Suprapubic skin (tissue), 4 donors: Measurements from ENCODE around the gene TIMM44. TPM values are rescaled to one million over a fixed set of nuclear protein-coding genes. Genes with fewer than 3 reads are reported as not detected.

Source experiments
- DNase-seq, 2 donors: peaks; one replicate each; pipeline ENCODE4 v3.0.0-alpha.2; 2019; ENCODE audit warnings: low spot score in 2 of 2
- H3K27ac ChIP-seq: fragments of 200-600 bp; sonication (generic); one replicate; pipeline ENCODE4 v1.5.1; 2019
- H3K27me3 ChIP-seq: fragments of 200-600 bp; sonication (generic); one replicate; pipeline ENCODE4 v1.5.1; 2019
- H3K36me3 ChIP-seq: fragments of 200-600 bp; sonication (generic); one replicate; pipeline ENCODE4 v1.5.1; 2019
- H3K4me1 ChIP-seq: fragments of 200-600 bp; sonication (generic); one replicate; pipeline ENCODE4 v1.5.1; 2019
- H3K4me3 ChIP-seq: fragments of 200-600 bp; sonication (generic); one replicate; pipeline ENCODE4 v1.5.1; 2019; ENCODE audit warnings: mild to moderate bottlenecking
- H3K9me3 ChIP-seq: fragments of 200-600 bp; sonication (generic); one replicate; pipeline ENCODE4 v1.5.1; 2019
- EP300 ChIP-seq: sonication (generic); formaldehyde crosslinking; IDR thresholded peaks from one replicate; pipeline ENCODE4 v1.6.1; 2017; ENCODE audit warnings: antibody characterized with exemption
- POLR2A ChIP-seq, 2 donors: fragments of 450-650 bp; IDR thresholded peaks; one replicate each; pipeline ENCODE4 v1.6.1; 2017; ENCODE audit warnings: antibody characterized with exemption in 2 of 2, mild to moderate bottlenecking in 2 of 2, moderate library complexity in 2 of 2
- POLR2AphosphoS5 ChIP-seq, 3 donors: sonication (generic); formaldehyde crosslinking; IDR thresholded peaks; one replicate each; pipeline ENCODE4 v1.6.1; 2017; ENCODE audit warnings: antibody characterized with exemption in 3 of 3
- WGBS: methylation state at CpG from one replicate; pipeline ENCODE4 v1.1.5; 2018; 5-methylcytosine and 5-hydroxymethylcytosine counted together
- total RNA-seq, 4 donors: library from RNA; depleted of rRNA; stranded (reverse); fragments of >200 nt; gene quantifications; one replicate each; pipeline ENCODE4 v1.1.0, GENCODE V29; 2016
- TF ChIP-seq, protein P1 (sequence below), 2 donors: fragments of 200-600 bp in 1 of 2; fragments of 450-650 bp in 1 of 2; sonication (generic) in 1 of 2; IDR thresholded peaks; one replicate each; pipeline ENCODE4 v1.5.1; 2016 to 2019; ENCODE audit warnings: antibody characterized with exemption in 2 of 2, mild to moderate bottlenecking in 1 of 2, moderate library complexity in 1 of 2

The TIMM44 gene
- total RNA-seq, 4 donors from 2014 or later = 34.6 to 85.1 (median 54.5) TPM

DNA sequence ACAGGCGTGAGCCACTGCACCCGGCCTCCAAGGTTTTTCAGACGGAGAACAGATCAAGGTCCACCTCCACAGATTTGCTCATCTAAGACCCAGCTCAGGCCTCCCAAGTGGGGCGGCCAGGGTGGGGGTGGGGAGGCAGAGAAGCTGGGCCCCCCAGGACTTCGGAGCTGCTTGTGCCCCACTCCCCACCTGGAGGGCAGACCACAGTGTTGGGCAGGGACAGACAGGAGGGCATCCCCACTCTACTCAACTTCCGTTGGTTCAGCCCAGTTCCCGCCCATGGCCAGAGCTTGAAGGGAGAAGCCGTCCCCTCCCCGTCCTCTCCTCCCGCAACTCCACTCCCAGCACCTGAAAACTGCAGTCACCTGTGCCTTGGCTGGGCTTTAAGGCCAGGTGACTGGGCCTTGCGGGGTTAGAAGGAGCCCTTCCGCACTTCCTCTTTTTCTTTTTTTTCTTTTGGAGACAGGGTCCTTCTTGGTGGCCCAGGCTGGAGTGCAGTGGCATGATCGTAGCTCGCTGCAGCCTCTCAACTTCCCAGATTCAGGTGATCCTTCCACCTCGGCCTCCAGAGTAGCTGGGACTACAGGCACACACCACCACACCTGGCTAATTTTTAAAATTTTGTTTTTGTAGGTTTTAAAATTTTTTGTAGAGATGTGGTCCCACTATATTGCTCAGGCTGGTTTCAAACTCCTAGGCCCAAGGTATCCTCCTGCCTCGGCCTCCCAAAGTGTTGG is 55.9 kb downstream of the TIMM44 start:
- no peaks in the 10 kb centered on the region for H3K9me3 ChIP-seq
- no peak overlapping the region for H3K27ac ChIP-seq
- H3K4me1 ChIP-seq = peaks cover 17% of the 10 kb centered on the region
- WGBS = 87% methylated on average over 16 of the region's 16 CpGs
- H3K27me3 ChIP-seq = peaks cover 10% of the 10 kb centered on the region
- DNase-seq = no peak
- no peak for TF ChIP-seq POLR2A (IDR thresholded peaks at IDR 0.05)
- H3K36me3 ChIP-seq = no peaks in the 10 kb centered on the region
- H3K4me3 ChIP-seq = peak overlapping the region; percentile 57

DNA sequence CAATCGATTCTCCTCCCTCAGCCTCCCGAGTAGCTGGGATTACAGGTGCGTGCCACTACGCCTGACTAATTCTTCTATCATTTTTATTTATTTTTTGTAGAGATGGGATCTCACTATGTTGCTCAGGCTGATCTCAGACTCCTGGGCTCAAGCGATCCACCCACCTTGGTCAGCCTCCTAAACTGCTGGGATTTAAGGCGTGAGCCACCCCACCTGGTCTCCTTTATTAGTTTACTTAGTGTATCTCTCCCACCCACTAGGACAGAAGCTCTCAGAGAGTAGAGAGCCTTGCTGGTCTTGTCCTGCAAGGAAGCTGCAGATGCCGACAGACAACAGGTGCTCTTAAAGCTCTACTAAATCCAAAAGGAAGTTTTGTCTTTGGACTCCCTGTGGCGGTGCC is 57.6 kb downstream of the TIMM44 start:
- Histone ChIP-seq H3K27me3 (peaks cover 10% of the 10 kb centered on the region), H3K27ac (no peak overlapping the region), H3K4me1 (peaks cover 17% of the 10 kb centered on the region), H3K9me3 (no peaks in the 10 kb centered on the region), H3K4me3 (no peak overlapping the region), H3K36me3 (no peaks in the 10 kb centered on the region)
- DNase-seq = no peak
- TF ChIP-seq EP300 = no peak
- TF ChIP-seq, protein P1, sequence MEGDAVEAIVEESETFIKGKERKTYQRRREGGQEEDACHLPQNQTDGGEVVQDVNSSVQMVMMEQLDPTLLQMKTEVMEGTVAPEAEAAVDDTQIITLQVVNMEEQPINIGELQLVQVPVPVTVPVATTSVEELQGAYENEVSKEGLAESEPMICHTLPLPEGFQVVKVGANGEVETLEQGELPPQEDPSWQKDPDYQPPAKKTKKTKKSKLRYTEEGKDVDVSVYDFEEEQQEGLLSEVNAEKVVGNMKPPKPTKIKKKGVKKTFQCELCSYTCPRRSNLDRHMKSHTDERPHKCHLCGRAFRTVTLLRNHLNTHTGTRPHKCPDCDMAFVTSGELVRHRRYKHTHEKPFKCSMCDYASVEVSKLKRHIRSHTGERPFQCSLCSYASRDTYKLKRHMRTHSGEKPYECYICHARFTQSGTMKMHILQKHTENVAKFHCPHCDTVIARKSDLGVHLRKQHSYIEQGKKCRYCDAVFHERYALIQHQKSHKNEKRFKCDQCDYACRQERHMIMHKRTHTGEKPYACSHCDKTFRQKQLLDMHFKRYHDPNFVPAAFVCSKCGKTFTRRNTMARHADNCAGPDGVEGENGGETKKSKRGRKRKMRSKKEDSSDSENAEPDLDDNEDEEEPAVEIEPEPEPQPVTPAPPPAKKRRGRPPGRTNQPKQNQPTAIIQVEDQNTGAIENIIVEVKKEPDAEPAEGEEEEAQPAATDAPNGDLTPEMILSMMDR (IDR thresholded peaks at IDR 0.05) = no peak
- TF ChIP-seq POLR2A (IDR thresholded peaks at IDR 0.05) = no peak
- TF ChIP-seq POLR2AphosphoS5 (IDR thresholded peaks at IDR 0.05) = no peak
- 94% methylated on average over 8 of the region's 8 CpGs for WGBS

DNA sequence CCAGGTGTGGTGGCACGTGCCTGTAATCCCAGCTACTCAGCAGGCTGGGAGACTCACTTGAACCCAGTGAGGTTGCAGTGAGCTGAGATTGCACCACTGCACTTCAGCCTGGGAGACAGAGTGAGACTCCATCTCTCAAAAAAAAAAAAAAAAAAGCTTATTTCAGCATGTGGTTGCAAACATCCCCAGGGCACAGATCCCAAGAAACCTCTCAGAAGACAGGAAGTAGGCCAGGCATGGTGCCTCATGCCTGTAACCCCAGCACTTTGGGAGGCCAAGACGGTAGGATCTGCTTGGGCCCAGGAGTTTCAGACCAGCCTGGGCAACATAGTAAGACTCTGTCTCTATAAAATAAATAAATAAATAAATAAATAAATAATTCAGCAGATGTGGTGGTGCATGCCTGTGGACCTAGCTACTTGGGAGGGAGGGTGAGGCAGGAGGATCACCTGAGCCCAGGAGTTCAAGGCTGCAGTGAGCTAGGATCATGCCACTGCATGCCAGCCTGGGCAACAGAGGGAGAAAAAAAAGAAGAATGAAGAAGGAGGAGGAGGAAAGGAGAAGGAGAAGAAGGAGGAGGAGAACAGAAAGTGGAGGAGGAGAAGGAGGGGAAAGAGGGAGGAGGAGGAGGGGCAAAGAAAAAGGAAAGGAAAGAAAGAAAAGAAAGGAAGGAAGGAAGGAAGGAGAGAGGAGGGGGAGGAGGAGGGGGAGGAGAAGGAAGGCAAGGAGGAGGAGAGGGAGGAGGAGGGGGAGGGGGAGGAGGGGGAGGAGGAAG is 59.5 kb downstream of the TIMM44 start:
- Histone ChIP-seq H3K4me1 (peaks cover 10% of the 10 kb centered on the region), H3K4me3 (no peak overlapping the region), H3K27me3 (peaks cover 10% of the 10 kb centered on the region), H3K27ac (no peak overlapping the region), H3K9me3 (no peaks in the 10 kb centered on the region), H3K36me3 (no peaks in the 10 kb centered on the region)
- no peak for TF ChIP-seq POLR2AphosphoS5 (IDR thresholded peaks at IDR 0.05)
- TF ChIP-seq POLR2A (IDR thresholded peaks at IDR 0.05) = no peak
- TF ChIP-seq, protein P1 (IDR thresholded peaks at IDR 0.05) = no peak
- no peak for TF ChIP-seq EP300
- DNase-seq = no peak
- WGBS = 73% methylated on average over 2 of the region's 2 CpGs

DNA sequence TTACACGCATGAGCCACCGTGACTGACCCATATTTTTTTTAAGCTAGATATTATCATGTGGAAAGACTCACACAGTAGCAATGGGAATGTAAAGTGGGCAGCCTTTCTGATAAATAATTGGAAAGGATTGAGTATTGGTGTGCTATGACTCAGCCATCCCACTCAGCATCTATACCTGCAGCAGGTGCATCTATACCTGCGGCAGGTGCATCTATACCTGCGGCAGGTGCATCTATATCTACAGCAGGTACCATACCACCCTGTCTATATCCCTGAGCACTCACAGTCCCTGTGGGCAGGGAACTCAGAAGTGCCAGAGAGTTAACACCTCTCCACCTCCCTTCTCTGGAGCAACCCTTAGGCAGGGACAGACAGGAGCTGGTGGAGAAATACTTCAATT is 60.4 kb downstream of the TIMM44 start:
- WGBS = 77% methylated on average over 4 of the region's 4 CpGs
- Histone ChIP-seq H3K27me3 (peaks cover 5% of the 10 kb centered on the region), H3K36me3 (no peaks in the 10 kb centered on the region), H3K4me1 (peaks cover 3% of the 10 kb centered on the region), H3K27ac (no peak overlapping the region), H3K9me3 (no peaks in the 10 kb centered on the region), H3K4me3 (no peak overlapping the region)
- TF ChIP-seq EP300 (no peak), POLR2AphosphoS5 (IDR thresholded peaks at IDR 0.05) (no peak), POLR2A (IDR thresholded peaks at IDR 0.05) (no peak)
- TF ChIP-seq, protein P1 (IDR thresholded peaks at IDR 0.05) = no peak
- no peak for DNase-seq

DNA sequence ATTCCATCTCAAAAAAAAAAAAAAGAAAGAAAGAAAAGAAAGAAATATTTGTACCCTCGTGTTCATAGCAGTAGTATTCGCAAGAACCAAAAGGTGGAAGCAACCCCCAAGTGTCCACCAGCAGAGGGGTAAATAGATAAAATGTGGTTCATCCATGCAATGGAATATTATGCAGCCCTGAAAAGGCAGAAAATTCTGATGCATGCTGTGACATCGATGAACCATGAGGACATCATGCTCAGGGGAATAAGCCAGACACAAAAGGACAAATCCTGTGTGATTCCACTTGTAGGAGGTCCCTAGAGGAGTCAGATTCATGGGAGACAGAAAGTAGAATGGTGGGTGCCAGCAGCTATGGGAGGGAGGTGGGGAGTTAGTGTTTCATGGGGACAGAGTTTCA is 61.6 kb downstream of the TIMM44 start:
- H3K36me3 ChIP-seq = no peaks in the 10 kb centered on the region
- H3K27me3 ChIP-seq = no peaks in the 10 kb centered on the region
- DNase-seq = no peak
- TF ChIP-seq POLR2AphosphoS5 (IDR thresholded peaks at IDR 0.05) (no peak), POLR2A (IDR thresholded peaks at IDR 0.05) (no peak), EP300 (no peak)
- 92% methylated on average over 3 of the region's 3 CpGs for WGBS
- H3K9me3 ChIP-seq = no peaks in the 10 kb centered on the region
- H3K4me1 ChIP-seq = no peaks in the 10 kb centered on the region
- H3K4me3 ChIP-seq = no peak overlapping the region
- no peak overlapping the region for H3K27ac ChIP-seq

DNA sequence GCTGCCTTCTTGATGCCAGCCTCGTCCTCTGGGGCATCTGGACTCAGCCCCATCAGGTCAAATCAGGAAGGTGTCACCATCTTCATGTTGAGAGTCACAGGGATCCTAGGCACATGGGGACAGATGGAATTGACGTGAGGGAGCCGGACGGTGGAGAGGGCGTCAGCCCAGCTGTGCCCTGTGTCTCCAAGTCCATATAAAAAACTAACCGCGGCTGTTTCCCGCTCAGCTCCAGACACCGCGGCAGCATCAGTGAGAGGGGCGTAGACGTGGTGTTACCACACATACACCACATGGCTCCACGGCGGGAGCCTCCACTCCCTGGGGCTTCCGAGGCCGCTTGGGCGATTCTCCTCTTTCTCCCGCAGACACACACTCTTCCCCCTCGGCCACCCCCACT is 63.6 kb downstream of the TIMM44 start:
- Histone ChIP-seq H3K36me3 (no peaks in the 10 kb centered on the region), H3K4me3 (no peak overlapping the region), H3K4me1 (peaks cover 1% of the 10 kb centered on the region), H3K27ac (no peak overlapping the region), H3K27me3 (peaks cover 4% of the 10 kb centered on the region), H3K9me3 (no peaks in the 10 kb centered on the region)
- 72% methylated on average over 19 of the region's 19 CpGs for WGBS
- DNase-seq = no peak
- TF ChIP-seq POLR2AphosphoS5 (IDR thresholded peaks at IDR 0.05) (no peak), EP300 (no peak)
- TF ChIP-seq, protein P1 (IDR thresholded peaks at IDR 0.05) = no peak
